Measurements from ENCODE around the gene PLVAP.

- TF ChIP-seq ZC3H11A (IDR thresholded peaks at IDR 0.05) (no peak), ZFP36 (IDR thresholded peaks at IDR 0.05; ENCODE audit: borderline replicate concordance, partially characterized antibody) (no peak), CTCF (IDR thresholded peaks at IDR 0.05) (no peak), BHLHE40 (IDR thresholded peaks at IDR 0.05; ENCODE audit: low read depth, low read length) (no peak), SMC3 (IDR thresholded peaks at IDR 0.05) (no peak), POLR2A (IDR thresholded peaks at IDR 0.05; ENCODE audit: low read length) (no peak)
These were observed 57.5 kb downstream of the PLVAP start for GRCh38 chr19:17319473-17320238.
